ENCODE measurements around the gene LCMT1.
"Not testable (repeated sequence)": the region's sequence is repeated elsewhere in the genome, so short reads cannot be mapped to it uniquely, and the experiment has no call there.

Gene LCMT1

GRCh38 chr16:25141648-25142047, 30.1 kb downstream of the LCMT1 start:
- no peak for DNase-seq

DNA sequence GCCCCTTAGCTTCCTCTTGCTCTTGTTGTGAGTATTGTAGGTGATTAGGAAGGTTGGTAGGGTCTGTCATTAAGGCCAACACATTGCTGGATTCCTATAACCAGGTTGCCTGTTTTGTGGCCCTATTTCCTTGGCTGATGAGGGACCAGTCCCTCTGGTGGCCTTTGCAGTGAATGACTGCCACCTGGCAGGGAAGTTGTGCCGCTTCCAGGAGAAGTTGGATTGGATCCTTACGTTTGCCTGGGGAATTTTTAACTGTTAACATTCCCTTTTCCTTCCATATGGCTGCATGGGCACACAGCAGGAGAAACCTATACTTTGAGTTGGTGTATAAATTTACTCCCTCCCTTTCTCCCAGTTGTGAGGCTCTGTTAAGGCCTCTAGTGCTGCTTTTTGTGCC, 32.4 kb downstream of the LCMT1 start:
- no peak for DNase-seq

DNA sequence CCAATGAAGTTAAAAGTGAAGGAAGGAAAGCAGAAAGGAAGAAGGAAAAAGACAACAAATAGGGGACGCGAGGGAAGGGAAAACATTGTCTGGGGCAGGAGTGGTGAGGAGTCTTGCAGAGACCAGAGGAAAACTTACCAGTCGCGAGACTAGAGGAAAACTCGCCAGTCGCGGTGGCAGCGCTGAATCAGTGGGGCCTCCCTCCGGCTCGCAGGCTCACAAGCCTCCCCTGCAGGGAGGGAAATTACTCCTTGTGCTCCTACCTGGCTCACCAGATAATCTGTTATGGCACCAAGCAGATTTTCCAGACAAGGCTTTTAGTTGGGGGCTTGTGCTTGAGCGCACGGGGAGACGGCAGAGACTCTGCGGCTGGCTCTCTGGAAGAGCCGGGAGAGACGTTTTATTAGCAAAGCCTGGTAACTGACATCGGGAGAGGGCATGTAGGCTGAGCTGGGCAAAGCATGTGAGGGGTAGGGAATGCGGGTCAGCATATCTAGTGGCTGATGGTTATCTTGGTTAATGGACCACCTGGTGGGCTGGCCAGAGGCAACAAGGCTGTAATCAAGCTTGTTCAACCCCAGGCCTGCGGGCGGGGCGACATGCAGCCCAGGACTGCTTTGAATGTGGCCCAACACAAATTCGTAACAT, 37.1 kb downstream of the LCMT1 start:
- DNase-seq: no peak

DNA sequence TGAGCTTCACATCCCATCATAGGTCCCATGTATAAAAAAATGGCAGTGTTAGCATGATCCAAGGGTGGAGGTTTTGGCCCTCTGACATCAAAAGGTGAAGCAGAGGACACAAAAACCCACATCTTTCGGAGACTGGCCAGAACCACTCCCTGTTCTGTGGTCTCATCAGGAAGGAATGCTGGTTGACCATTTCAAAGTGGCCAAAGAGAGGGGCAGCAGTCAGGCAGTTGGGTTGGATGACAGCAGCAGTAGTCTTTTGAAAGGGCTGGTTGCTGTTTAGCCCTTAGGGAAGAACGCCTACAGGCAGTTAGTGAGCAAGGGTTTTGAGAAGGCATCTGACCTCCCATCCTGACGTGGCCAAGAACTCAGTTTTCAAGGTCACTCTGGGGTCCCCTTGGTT, 40.5 kb downstream of the LCMT1 start:
- DNase-seq: no peak

DNA sequence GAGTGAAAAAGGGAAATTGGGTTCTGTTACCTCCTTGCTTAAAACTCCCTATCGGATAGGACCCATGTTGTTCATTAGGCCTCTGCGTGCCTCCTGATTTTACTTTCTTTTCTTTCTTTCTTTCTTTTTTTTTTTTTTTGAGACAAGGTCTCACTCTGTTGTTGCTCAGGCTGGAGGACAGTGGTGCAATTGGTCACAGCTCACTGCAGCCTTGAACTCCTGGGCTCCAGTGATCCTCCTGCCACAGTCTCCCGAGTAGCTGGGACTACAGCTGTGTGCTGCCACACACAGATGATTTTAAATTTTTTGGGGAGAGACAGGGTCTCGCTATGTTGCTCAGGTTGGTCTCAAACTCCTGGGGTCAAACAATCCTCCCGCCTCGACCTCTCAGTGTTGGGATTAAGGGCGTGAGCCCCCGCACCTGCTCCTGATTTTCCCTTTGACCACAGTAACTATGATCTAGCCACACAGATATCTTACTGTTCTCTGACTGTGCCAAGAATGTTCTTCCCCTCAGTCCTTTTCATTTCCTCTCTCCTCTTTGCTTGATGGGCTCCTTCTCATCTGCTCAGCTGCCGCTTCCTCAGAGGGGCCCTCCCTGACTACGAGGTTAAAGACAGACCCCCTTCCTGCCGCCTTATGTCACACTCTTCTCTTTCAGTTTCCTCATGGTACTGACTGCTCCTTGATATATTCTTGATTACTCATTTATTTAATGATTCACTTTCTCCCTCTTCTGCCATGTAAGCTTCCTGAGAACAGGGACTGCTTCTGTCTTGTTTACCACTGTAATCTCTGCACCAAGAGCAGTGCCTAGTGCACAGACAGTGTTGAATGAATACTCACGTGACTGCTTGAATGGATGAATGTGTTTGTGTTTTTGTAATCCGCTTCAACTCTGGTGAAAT, 44.3 kb downstream of the LCMT1 start:
- no peak for DNase-seq

DNA sequence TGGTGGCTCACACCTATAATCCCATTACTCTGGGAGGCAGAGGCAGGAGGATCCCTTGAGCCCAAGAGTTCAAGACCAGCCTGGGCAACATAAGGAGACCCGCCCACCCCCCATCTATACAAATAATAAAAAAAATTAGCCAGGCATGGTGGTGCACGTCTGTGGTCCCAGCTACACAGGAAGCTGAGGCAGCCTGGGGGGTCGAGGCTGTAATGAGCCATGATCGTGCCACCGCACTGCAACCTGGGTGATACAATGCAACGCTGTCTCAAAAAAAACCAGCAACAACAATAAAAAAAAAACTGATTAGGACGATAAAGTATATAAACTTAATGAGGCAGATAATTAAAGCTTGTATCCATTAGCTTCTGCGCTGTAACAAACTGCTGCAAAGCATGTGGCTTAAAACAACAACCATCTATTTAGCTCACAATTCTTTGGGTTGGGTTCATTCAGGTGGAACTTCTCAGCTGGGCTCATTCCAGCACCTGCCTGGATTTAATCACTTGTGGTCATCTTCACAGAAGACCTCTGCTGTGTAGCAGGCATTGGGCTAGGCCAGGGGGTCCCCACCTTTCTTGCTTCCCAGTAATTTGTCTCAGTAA, 45.8 kb downstream of the LCMT1 start:
- no peak for DNase-seq

- no peak for DNase-seq
These were observed 46.9 kb downstream of the LCMT1 start for GRCh38 chr16:25158401-25158800.

DNA sequence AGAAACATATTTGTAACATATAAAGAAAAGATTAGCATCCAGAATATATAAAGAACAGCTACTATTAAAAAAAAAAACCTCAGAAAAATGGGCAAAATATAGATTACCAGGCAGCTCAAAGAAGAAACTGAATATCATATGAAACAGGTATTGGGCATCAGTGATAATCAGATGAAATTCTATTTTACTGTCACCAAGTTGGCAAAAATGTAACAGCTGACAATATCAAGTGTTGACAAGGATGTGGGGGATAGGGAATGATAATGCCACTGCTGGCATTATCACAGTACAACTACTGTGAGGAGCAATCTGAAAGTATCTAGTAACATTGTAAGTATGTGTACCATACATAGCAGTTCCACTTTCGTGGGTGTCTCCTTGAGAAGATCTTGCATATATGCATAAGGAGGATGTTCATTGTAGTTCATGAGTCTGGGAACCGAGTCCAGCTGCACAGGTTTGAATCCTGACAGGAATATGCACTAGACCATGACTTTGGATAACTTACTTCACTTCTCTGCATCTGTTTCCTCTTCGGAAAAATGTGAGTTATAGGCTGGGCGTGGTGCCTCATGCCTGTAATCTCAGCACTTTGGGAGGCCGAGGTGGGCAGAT, 50.3 kb downstream of the LCMT1 start:
- no peak for DNase-seq

DNA sequence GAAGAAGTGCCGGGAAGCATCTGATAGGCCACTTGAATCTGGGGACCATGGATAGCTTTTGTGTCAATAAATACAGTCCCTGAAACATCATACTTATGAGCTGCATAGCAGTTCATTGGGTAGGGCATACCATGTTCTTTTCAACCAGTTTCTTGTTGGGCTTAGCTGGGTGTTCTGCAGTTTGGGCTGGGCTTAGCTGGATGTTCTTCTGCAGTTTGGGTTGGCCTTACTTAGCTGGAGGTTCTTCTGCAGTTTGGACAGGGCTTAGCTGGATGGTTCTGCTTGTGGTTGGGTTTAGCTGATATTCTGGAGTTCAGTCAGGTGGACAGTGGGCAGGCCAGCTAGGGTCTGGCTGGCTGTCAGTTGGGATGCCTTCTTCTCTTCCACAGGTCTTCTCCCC, 52.1 kb downstream of the LCMT1 start:
- DNase-seq: no peak

- no peak for DNase-seq
These were observed 53.7 kb downstream of the LCMT1 start for GRCh38 chr16:25165284-25165683.

DNA sequence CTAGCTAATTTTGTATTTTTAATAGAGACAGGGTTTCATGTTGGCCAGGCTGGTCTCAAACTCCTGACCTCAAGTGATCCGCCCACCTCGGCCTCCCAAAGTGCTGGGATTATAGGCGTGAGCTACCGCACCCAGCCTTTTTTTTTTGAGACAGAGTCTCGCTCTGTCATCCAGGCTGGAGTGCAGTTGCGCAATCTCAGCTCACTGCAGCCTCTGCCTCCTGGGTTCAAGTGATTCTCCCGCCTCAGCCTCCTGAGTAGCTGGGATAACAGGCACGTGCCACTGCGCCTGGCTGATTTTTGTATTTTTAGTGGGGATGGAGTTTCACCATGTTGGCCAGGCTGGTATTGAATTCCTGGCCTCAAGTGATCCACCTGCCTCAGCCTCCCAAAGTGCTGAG, 56.4 kb downstream of the LCMT1 start:
- not testable (repeated sequence) for DNase-seq

- DNase-seq: no peak
These were observed 59.8 kb downstream of the LCMT1 start for GRCh38 chr16:25171390-25171789.

DNA sequence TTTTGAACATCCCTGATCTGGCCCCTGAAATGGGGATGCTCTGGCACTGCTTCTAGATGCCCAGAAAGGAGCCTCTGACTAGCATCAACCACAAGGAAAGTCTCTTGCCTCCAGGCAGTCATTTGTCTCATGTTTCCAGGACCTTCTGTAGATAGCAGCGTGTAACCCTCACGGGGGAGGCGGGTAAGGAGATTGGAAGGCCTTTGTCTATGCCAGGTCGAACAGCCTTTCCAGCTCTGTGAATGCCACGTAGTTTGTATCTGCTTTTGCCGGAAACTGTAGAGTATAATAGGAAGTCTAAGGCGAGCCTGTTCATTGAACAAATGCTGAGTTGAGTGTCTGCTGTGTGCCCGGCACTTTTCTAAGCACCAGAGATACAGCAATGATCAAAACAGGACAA, 61.3 kb downstream of the LCMT1 start:
- no peak for DNase-seq

GRCh38 chr16:25174285-25174684, 62.7 kb downstream of the LCMT1 start:
- no peak for DNase-seq

DNA sequence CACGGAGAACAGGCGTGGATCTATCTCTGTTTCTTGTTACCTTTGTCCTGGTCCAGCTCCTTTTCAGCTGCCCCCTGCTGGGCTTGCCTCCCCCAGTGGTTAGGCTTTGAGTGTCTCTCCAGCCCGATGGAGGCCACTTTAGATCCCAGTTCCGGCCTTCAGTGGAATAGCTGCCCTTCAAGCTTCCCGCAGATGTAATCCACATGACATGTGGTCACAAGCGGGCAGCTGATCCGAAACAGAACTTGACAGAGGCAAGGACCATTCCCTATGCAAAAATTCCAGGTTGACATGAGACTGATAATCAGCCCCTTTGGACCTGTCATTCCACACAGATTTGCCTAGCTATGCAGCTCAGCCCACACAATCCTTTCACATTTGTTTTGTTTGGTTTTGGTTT, 64.6 kb downstream of the LCMT1 start:
- DNase-seq: no peak

- DNase-seq: no peak
These were observed 65.9 kb downstream of the LCMT1 start for GRCh38 chr16:25177512-25177830.

GRCh38 chr16:25177831-25178688, 66.5 kb downstream of the LCMT1 start:
- DNase-seq: no peak

DNA sequence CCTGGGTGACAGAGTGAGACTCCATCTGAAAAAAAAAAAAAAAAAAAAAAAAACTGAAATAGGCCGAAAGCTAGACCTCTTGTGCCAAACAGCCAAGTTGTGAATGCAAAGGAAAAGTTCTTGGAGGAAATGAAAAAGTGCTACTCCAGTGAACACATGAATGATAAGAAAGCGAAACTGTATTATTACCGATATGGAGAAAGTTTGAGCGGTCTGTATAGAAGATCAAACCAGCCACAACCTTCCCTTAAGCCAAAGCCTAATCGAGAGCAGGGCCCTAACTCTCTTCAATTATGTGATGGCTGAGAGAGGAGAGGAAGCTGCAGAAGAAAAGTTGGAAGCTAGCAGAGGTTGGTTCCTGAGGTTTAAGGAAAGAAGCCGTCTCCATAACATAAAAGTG, 69.7 kb downstream of the LCMT1 start:
- not testable (repeated sequence) for DNase-seq

- no peak for DNase-seq
These were observed 73.2 kb downstream of the LCMT1 start for GRCh38 chr16:25184771-25185170.

DNA sequence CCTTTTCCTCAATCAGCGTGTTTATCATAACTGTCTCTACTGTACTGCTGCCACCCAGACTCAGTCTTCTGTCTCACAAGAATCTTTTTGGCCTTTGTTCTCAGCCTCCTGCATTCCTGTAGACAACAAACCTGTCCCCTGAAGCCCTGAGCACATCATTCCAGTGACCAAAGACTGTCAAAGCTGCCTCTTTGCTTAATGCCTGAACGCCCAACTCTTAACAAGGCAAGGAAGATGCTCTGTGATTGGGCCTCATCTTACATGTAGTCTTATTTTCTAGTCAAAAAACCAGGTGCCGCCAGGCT, 75.9 kb downstream of the LCMT1 start:
- no peak for DNase-seq

GRCh38 chr16:25189305-25189704, 77.8 kb downstream of the LCMT1 start:
- DNase-seq: no peak

DNA sequence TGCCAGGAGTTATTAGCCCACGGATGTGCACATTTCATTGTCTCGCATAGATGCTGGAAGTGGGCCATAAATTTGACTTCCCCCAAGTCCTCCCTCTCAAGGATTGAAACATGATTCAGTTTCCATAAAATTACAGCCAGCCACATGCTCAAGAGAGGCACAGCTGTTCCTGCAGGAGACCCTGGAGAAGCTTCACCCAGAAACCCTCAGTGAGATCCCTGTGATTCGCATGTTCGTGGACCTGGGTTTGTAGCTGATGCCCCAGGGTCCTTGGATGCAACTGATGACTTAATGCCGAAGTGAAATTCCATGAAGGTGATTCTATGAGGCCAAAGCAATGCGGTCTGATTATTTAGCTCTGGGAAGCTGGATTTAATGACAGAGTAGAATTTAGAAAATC, 80.6 kb downstream of the LCMT1 start:
- DNase-seq: no peak
